H9 (cell line): ENCODE results near the gene CBX8. TPM values are rescaled to one million over a fixed set of nuclear protein-coding genes. Genes with fewer than 3 reads are reported as not detected.

Source experiments
- DNase-seq: peaks from one replicate; pipeline ENCODE4 v3.0.0-alpha.2; 2017
- H2AFZ ChIP-seq: one replicate; pipeline ENCODE4 v1.6.1; 2013; ENCODE audit warnings: mild to moderate bottlenecking, low read length, control low read depth, moderate library complexity
- H2AK5ac ChIP-seq: 2 replicates; pipeline ENCODE4 v1.6.1; 2013; ENCODE audit warnings: low read length, control low read depth, mixed read lengths; ENCODE audit not compliant: insufficient read length
- H2BK120ac ChIP-seq: one replicate; pipeline ENCODE4 v1.6.1; 2013; ENCODE audit warnings: low read depth, mild to moderate bottlenecking, low read length, control low read depth, inconsistent platforms; ENCODE audit not compliant: poor library complexity, severe bottlenecking
- H2BK12ac ChIP-seq: 2 replicates; pipeline ENCODE4 v1.6.1; 2013; ENCODE audit warnings: low read length, control low read depth, mixed read lengths, low read depth; ENCODE audit not compliant: insufficient read length
- H2BK15ac ChIP-seq: 2 replicates; pipeline ENCODE4 v1.6.1; 2013; ENCODE audit warnings: low read depth, low read length, control low read depth
- H2BK20ac ChIP-seq: one replicate; pipeline ENCODE4 v1.6.1; 2013; ENCODE audit warnings: low read depth, mild to moderate bottlenecking, low read length, control low read depth, inconsistent platforms; ENCODE audit not compliant: poor library complexity, severe bottlenecking
- H2BK5ac ChIP-seq: 2 replicates; pipeline ENCODE4 v1.6.1; 2013; ENCODE audit warnings: low read length, control low read depth, mixed read lengths; ENCODE audit not compliant: insufficient read length
- H3K14ac ChIP-seq: 2 replicates; pipeline ENCODE4 v1.6.1; 2013; ENCODE audit warnings: low read length, control low read depth; ENCODE audit not compliant: insufficient read depth
- H3K18ac ChIP-seq: 2 replicates; pipeline ENCODE4 v1.6.1; 2013; ENCODE audit warnings: low read depth, mild to moderate bottlenecking, mixed read lengths, low read length, control low read depth; ENCODE audit not compliant: insufficient read length
- H3K23ac ChIP-seq: 2 replicates; pipeline ENCODE4 v1.6.1; 2013; ENCODE audit warnings: low read length, control low read depth, mixed read lengths, low read depth; ENCODE audit not compliant: insufficient read length
- H3K23me2 ChIP-seq: 2 replicates; pipeline ENCODE4 v1.6.1; 2013; ENCODE audit warnings: low read depth, mild to moderate bottlenecking, mixed read lengths, low read length, control low read depth; ENCODE audit not compliant: insufficient read length, poor library complexity, severe bottlenecking
- H3K27ac ChIP-seq: 2 replicates; pipeline ENCODE4 v1.5.1; 2013; ENCODE audit warnings: low read length, control low read depth, mixed read lengths, low read depth; ENCODE audit not compliant: insufficient read length
- H3K27me3 ChIP-seq: 2 replicates; pipeline ENCODE4 v1.6.1; 2013; ENCODE audit warnings: low read length, control low read depth, inconsistent platforms; ENCODE audit not compliant: insufficient read depth
- H3K4ac ChIP-seq: 2 replicates; pipeline ENCODE4 v1.6.1; 2013; ENCODE audit warnings: low read depth, mild to moderate bottlenecking, control low read depth, inconsistent platforms, low read length, moderate library complexity
- H3K4me1 ChIP-seq: 2 replicates; pipeline ENCODE4 v1.6.1; 2013; ENCODE audit warnings: low read length, control low read depth, inconsistent platforms; ENCODE audit not compliant: insufficient read depth
- H3K4me2 ChIP-seq: 2 replicates; pipeline ENCODE4 v1.6.1; 2013; ENCODE audit warnings: low read length, control low read depth, mixed read lengths; ENCODE audit not compliant: insufficient read length, insufficient read depth
- H3K56ac ChIP-seq: 2 replicates; pipeline ENCODE4 v1.6.1; 2013; ENCODE audit warnings: low read depth, mild to moderate bottlenecking, mixed read lengths, low read length, control low read depth; ENCODE audit not compliant: insufficient read length
- H3K79me1 ChIP-seq: 2 replicates; pipeline ENCODE4 v1.6.1; 2013; ENCODE audit warnings: low read depth, mild to moderate bottlenecking, moderate library complexity, low read length, control low read depth, inconsistent platforms; ENCODE audit not compliant: insufficient read depth, poor library complexity, severe bottlenecking
- H3K79me2 ChIP-seq: 2 replicates; pipeline ENCODE4 v1.6.1; 2013; ENCODE audit warnings: low read length, control low read depth, inconsistent platforms; ENCODE audit not compliant: insufficient read depth
- H3K9ac ChIP-seq: 2 replicates; pipeline ENCODE4 v1.6.1; 2013; ENCODE audit warnings: low read length, control low read depth, mixed read lengths; ENCODE audit not compliant: insufficient read length; ENCODE audit errors: extremely low read depth
- H3K9me3 ChIP-seq: one replicate; pipeline ENCODE4 v1.6.1; 2013; ENCODE audit warnings: low read depth, low read length, inconsistent platforms; ENCODE audit not compliant: control insufficient read depth
- H3T11ph ChIP-seq: one replicate; pipeline ENCODE4 v1.6.1; 2013; ENCODE audit warnings: mild to moderate bottlenecking, low read length, control low read depth, inconsistent platforms
- H4K20me1 ChIP-seq: one replicate; pipeline ENCODE4 v1.6.1; 2013; ENCODE audit not compliant: control insufficient read depth, insufficient read length, insufficient read depth
- H4K5ac ChIP-seq: 2 replicates; pipeline ENCODE4 v1.6.1; 2013; ENCODE audit warnings: low read depth, mild to moderate bottlenecking, mixed read lengths, low read length, control low read depth; ENCODE audit not compliant: insufficient read length
- H4K8ac ChIP-seq: replicated peaks from 2 replicates; pipeline ENCODE4 v1.6.1; 2013; ENCODE audit warnings: low read length, control low read depth, mixed read lengths, low read depth; ENCODE audit not compliant: insufficient read length
- H4K91ac ChIP-seq: 2 replicates; pipeline ENCODE4 v1.6.1; 2013; ENCODE audit warnings: low read depth, mild to moderate bottlenecking, moderate library complexity, mixed read lengths, low read length, control low read depth; ENCODE audit not compliant: insufficient read length
- H3K27ac Mint-ChIP-seq, 3 experiments: 2 replicates in 2 of 3; 3 replicates in 1 of 3; pipeline ENCODE4 v1.8.0; 2020 to 2021; ENCODE audit warnings: mixed read lengths in 3 of 3, mild to moderate bottlenecking in 1 of 3, moderate library complexity in 1 of 3
- H3K27me3 Mint-ChIP-seq: 2 replicates; pipeline ENCODE4 v1.8.0; 2021; ENCODE audit warnings: low read depth, mild to moderate bottlenecking, moderate library complexity, mixed read lengths
- H3K36me3 Mint-ChIP-seq, 3 experiments: 2 replicates in 2 of 3; 3 replicates in 1 of 3; pipeline ENCODE4 v1.8.0; 2020 to 2021; ENCODE audit warnings: low read depth in 3 of 3, mixed read lengths in 3 of 3; ENCODE audit not compliant: insufficient read depth in 1 of 3
- H3K4me1 Mint-ChIP-seq, 2 experiments: 2 replicates each; pipeline ENCODE4 v1.8.0; 2020; ENCODE audit warnings: mixed read lengths in 2 of 2
- H3K4me3 Mint-ChIP-seq, 2 experiments: 2 replicates in 1 of 2; 3 replicates in 1 of 2; pipeline ENCODE4 v1.8.0; 2020 to 2021; ENCODE audit warnings: mild to moderate bottlenecking in 2 of 2, mixed read lengths in 2 of 2, moderate library complexity in 1 of 2
- H3K9me3 Mint-ChIP-seq, 2 experiments: 2 replicates in 1 of 2; 3 replicates in 1 of 2; pipeline ENCODE4 v1.8.0; 2020; ENCODE audit warnings: mild to moderate bottlenecking in 2 of 2, mixed read lengths in 2 of 2, moderate library complexity in 1 of 2
- WGBS: extraction: QIAGEN DNeasy Blood & Tissue Kit; methylation state at CpG from one replicate; pipeline ENCODE4 v1.1.7; 2013; ENCODE audit warnings: missing lambda C conversion rate, low lambda C conversion rate, mixed read lengths; ENCODE audit not compliant: insufficient read length; ENCODE audit errors: extremely low coverage; 5-methylcytosine and 5-hydroxymethylcytosine counted together
- total RNA-seq: library from RNA; stranded (reverse); gene quantifications from 2 replicates; pipeline ENCODE4 v1.2.1, GENCODE V29; 2021
- TF ChIP-seq, protein P1 (sequence below): fragments of 200-600 bp; sonication (generic); conservative IDR thresholded peaks from 3 replicates; pipeline ENCODE4 v1.8.0; 2021; ENCODE audit warnings: antibody characterized with exemption, mild to moderate bottlenecking

The CBX8 gene
- total RNA-seq, 1 experiment from 2014 or later = 1.2 TPM

DNA sequence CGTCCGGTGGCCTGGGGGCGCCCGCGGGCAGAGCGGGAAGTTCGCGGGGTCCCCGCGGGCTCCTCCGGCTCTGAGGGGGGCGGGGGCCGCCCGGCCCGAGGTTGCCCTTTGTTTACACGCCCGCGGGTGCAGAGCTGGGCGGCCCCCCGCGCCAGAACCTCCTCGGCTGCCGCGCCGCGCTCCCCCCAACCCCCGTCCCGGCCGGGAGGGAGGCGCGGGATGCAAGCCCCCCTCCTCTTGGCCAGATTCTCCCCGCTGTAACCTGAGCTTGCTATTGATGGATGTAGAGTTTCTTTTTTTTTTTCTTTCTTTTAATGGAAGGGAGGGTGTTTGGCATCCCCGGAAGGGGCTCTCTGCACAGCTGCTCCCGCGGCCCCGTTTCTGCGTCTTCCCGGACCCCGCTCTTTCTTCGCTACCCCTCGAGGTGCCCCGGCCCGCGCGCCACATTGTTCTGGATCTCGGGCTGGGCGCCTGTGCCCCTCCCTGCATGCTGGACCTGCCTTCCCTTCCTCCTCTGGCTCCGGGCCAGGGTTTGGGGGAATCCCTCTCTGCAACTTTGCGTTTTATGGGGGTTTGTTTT is 18.3 kb downstream of the CBX8 start:
- H3K27ac Mint-ChIP-seq = peak overlapping the region; percentile 69 to 91 (median 89)

More for the DNA sequence above, 18.3 kb downstream of the CBX8 start:
- H3K79me1 ChIP-seq = peaks cover 3% of the 10 kb centered on the region
- H3K14ac ChIP-seq = no peak overlapping the region
- H2BK5ac ChIP-seq = no peak overlapping the region
- H2BK20ac ChIP-seq = no peak overlapping the region
- no peak overlapping the region for H2AFZ ChIP-seq
- no CpG with 5 or more reads among the region's 49 CpGs for WGBS
- TF ChIP-seq, protein P1, sequence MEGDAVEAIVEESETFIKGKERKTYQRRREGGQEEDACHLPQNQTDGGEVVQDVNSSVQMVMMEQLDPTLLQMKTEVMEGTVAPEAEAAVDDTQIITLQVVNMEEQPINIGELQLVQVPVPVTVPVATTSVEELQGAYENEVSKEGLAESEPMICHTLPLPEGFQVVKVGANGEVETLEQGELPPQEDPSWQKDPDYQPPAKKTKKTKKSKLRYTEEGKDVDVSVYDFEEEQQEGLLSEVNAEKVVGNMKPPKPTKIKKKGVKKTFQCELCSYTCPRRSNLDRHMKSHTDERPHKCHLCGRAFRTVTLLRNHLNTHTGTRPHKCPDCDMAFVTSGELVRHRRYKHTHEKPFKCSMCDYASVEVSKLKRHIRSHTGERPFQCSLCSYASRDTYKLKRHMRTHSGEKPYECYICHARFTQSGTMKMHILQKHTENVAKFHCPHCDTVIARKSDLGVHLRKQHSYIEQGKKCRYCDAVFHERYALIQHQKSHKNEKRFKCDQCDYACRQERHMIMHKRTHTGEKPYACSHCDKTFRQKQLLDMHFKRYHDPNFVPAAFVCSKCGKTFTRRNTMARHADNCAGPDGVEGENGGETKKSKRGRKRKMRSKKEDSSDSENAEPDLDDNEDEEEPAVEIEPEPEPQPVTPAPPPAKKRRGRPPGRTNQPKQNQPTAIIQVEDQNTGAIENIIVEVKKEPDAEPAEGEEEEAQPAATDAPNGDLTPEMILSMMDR = no peak
- H3T11ph ChIP-seq = no peak overlapping the region
- H3K27me3 Mint-ChIP-seq = peaks cover 24% of the 10 kb centered on the region
- no peaks in the 10 kb centered on the region for H3K27me3 ChIP-seq
- no peaks in the 10 kb centered on the region for H4K20me1 ChIP-seq
- no peak overlapping the region for H3K27ac ChIP-seq
- H3K79me2 ChIP-seq = 0 out of 2 replicates have a peak, but pooled peaks cover 2% of the 10 kb centered on the region
- H3K4me1 Mint-ChIP-seq = peaks cover 40 to 48% of the 10 kb centered on the region in 2 experiments
- H3K9ac ChIP-seq = no peak overlapping the region
- H2BK15ac ChIP-seq = no peak overlapping the region
- H3K23me2 ChIP-seq = peaks cover 14% of the 10 kb centered on the region
- no peak overlapping the region for H2BK12ac ChIP-seq
- no peak overlapping the region for H3K23ac ChIP-seq
- no peak overlapping the region for H4K8ac ChIP-seq
- peak overlapping the region; percentile 56 for H3K4me2 ChIP-seq
- peak overlapping the region; percentile 91 to 97 for H3K4me3 Mint-ChIP-seq
- peaks cover 39 to 46% (median 41%) of the 10 kb centered on the region in 3 experiments for H3K36me3 Mint-ChIP-seq
- no peak overlapping the region for H3K56ac ChIP-seq
- H3K9me3 ChIP-seq = no peaks in the 10 kb centered on the region
- peaks cover 3% of the 10 kb centered on the region; the same call in 1 of the 2 replicates for H3K4me1 ChIP-seq
- H4K5ac ChIP-seq = no peak overlapping the region
- H4K91ac ChIP-seq = no peak overlapping the region
- H3K18ac ChIP-seq = peak overlapping the region; percentile 46
- H2BK120ac ChIP-seq = no peak overlapping the region
- DNase-seq = peak; percentile 67
- no peak overlapping the region for H3K4ac ChIP-seq
- H3K9me3 Mint-ChIP-seq = no peaks in the 10 kb centered on the region
- H2AK5ac ChIP-seq = no peak overlapping the region
